CD4-positive, alpha-beta T cell treated with Interferon alpha-2 for 1 hour (primary cell): ENCODE measurements around the gene OR8B12.
A peak's percentile ranks its signal among the peaks of the same experiment; 100 is the strongest.

Experiments used
- DNase-seq, 2 donors: peaks; one replicate each; pipeline ENCODE4 v3.0.0-alpha.2; 2020 to 2022

The OR8B12 gene, protein sequence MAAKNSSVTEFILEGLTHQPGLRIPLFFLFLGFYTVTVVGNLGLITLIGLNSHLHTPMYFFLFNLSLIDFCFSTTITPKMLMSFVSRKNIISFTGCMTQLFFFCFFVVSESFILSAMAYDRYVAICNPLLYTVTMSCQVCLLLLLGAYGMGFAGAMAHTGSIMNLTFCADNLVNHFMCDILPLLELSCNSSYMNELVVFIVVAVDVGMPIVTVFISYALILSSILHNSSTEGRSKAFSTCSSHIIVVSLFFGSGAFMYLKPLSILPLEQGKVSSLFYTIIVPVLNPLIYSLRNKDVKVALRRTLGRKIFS

GRCh38 chr11:124543554-124543953 is at the start of gene OR8B12:
Gene OR8B12, minus strand, starts transcription at chr11:124543654. Its CDS starts 0 bp downstream, at chr11:124543654.
- no peak for DNase-seq

DNA sequence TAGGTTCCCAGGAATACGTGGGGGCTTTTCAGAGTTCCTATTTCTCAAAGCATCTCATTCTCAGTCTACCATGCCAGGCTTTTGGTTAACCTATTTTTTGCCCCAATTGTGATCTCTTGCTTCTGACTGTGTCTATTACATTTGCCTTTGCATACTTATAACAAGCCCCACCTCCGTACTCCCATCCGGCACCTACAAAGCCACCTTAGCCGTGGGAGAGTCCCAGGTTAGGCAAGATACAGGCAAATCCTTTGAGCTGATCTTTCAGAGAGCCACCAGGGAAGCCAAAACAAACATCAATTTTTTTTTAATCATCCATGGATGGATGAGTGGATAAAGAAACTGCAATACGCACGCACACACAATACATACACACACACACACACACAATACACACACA is 49.2 kb upstream of the OR8B12 start:
- DNase-seq: no peak

- no peak for DNase-seq
Measured at GRCh38 chr11:124591430-124591829, 48.0 kb upstream of the OR8B12 start.

DNA sequence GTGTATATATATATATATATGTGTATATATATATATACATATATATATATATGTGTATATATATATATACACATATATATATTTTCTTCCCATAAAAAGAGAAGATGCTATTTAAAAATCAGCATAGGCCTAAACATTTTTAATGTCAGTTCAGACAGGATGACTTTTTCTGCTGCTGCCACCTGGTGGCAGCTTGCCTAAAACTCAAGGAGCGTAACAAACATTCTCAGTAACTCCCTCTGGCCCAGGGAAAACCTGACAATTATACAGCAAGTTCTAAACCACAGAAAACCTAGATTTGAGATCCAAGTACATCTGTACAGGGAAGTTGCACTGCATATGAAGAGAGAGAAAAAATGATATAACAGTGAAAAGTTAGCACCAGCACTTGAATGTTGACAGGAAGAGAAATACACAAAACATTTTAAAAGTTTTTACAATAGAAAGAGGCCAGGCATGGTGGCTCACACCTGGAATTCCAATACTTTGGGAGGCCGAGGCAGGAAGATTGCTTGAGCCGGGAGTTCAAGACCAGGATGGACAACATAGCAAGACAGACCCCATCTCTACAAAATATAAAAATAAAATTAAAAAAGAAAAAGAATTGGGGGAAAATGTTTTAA is 42.9 kb upstream of the OR8B12 start:
- DNase-seq: peak; percentile 20 to 36

DNA sequence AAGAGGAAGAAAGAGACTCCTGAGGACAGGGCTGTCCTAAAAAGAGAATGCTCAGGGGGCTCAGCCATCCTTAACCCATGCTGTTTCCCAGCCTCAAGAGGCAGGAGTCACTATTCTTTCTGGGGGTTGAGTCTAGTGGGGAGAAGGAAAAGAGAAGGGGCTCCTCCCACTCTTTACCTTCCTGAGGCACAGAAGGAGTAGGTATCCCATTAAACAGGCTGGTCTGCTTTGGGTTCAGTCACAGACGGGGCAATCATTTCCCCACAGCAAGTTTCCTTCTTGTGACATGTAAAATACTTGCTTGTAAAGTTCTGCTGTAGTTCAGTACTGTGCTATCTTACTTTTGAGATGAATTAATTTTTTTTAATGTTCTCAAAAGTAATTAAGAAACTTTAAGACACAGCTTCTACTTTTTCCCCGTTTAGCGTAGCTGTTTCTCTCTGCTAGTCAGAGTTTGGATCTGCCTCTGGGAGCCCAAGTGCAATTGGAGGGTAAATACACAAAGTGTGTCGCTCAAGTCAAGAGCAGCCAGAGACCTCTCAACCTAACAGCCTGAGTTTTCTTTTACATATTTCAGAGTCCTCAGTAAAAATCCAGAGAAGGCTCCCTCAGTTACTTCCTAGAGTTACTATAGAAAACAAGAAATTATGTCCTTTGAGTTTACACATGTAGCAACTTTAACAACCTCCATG is 41.4 kb upstream of the OR8B12 start:
- DNase-seq: no peak

DNA sequence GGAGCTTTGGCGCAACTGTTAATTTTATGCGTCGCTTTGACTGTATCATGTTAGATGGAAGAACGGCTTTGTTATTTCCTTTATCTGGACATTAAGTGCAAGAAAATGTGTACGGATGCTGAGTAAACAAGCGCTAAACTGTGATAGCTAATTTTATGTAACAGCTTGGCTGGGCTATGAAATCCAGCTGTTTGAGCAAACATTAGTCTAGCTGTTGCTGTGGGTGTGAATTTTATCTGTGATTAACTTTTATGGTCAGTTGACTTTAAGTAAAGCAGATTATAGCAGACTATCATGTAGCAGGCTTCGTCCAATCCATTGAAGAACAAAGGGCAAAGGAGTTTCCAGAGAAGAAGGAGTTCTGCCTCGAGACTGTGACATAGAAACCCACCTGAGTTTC is 40.3 kb upstream of the OR8B12 start:
- DNase-seq: no peak

DNA sequence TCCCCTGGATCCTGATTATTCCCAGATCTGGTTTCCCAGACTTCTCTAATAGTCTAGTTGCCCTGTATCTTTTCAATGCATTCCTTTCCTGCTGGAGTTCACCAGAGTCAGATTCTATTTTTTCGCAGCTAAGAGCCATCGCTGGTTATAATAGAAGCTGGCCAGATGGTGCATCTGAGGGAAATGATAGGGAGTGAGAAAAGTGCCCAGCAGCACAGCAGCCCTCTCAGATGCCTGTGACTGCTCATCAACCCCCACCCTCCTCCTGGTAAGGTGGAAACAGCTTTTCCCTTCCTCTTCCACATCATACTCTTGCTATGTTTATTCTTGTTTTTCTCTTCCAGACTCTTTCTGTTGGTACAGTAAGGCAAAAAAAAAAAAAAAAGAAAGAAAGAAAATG is 39.1 kb upstream of the OR8B12 start:
- no peak for DNase-seq

DNA sequence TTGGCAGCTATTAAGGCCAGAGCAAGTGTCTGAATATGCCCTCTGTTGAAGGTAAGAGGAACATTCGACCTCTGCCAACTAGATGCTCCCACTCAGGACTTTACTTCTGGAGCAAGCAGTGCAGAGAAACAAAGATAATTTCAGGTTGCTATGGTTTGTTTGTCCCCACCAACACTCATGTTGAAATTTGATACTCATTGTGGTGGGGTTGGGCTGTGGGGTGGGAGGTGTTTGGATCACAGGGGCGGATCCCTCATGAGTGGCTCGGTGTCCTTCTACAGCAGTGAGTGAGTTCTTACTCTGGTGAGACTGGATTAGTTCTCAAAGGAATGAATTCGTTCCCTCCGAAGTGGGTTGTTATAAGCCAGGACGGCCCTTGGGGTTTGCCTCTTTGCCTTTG is 38.4 kb upstream of the OR8B12 start:
- no peak for DNase-seq

DNA sequence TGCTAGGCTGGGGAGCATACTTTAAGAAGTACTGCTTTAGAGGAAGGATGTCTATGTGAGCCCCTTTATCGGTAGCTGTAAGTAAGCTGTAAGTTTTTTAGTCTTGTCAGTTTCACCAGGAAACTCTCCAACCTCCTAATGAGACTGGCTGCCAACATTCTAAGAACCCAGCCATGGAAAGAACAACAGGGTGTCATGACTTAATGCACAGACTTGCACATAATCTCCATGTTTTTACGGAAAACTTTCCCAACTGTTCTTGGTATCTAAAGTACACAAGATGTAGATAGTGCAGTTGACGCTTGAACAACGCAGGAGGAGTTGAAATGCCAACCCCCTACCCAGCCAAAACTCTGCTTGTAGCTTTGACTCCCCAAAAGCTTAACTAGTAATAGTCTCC is 35.3 kb upstream of the OR8B12 start:
- DNase-seq: no peak

DNA sequence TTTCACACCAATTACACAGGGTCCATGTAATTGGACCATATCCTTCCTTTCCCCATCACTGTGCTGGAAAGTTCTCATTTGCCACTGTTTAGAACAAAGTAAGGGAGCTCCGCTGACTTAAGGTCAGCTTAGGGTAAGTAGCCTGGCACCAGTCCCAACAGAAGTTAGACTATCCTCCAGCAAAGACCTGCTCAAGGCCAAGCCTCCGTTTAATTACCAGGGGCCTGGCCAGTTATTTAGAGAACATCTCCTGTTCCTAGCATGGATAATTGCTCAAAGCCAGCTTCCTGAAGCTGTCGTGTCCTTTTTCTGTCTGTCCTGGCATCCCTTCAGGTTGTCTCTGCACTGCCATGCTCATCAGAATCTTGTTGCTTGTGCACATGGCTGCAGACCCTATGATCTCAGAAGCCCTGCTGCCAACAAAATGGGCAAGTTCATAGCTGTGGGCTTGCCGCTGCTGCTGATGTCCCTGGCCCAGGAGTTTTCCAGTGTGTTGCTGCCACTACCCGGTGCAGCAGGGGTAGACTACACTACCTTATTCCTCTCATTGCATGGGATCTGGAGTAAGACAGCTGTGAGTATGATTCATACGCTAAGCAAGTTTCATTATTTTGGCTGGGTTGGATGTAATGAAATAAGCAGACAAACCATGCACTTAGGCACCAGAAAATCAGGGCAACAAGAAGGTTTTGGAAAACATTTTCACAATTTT is 34.4 kb upstream of the OR8B12 start:
- DNase-seq: no peak

GRCh38 chr11:124570160-124570559 is 26.7 kb upstream of the OR8B12 start:
- no peak for DNase-seq

DNA sequence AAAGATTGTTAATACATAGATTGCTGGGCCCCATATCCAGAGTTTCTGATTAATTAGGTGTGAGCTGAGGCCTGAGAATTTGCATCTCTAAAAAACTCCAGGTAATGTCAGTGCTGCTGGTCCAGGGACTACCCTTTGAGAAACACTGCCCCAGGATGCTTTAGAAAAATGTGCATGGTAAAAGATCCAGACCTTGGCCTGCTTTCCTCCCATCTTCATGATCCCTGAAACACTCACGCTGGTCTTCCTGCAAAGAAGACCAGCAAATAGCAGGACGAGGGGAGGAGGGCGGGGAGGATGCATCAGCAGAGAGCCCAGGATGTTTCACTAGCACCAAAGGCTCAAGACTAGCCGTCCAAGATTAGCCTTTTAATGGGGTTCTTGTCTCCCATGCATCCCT is 26.2 kb upstream of the OR8B12 start, which contains the start of gene OR8A1:
TSS of gene OR8A1 (plus strand) at position 301 of the 400 bp plus-strand sequence. CDS start 123 bp downstream, outside the sequence.
- DNase-seq: no peak

- no peak for DNase-seq
Measured at GRCh38 chr11:124556828-124557227, 13.4 kb upstream of the OR8B12 start.

DNA sequence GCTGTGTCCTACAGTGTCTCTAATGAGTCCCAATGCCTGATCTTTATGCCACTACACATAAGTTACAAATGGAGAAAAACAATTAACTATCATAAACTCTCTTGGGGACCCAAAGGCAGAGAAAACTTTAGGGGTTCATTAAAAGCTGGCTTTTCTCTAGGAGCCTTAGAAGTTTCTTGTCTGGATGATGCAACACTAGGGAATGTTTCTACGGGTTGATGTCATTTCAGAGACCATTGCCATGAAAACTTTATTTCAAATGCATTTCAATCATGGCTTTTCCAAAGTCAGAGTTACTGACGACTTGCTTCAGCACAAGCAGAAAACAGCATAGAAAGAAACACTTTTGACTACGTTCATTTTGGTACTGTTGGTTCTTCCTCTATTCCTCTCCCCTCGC is 8.5 kb upstream of the OR8B12 start:
- no peak for DNase-seq

- no peak for DNase-seq
Measured at GRCh38 chr11:124551189-124551588, 7.7 kb upstream of the OR8B12 start.

- no peak for DNase-seq
Measured at GRCh38 chr11:124543145-124543544, 309 bp downstream of the OR8B12 start.

DNA sequence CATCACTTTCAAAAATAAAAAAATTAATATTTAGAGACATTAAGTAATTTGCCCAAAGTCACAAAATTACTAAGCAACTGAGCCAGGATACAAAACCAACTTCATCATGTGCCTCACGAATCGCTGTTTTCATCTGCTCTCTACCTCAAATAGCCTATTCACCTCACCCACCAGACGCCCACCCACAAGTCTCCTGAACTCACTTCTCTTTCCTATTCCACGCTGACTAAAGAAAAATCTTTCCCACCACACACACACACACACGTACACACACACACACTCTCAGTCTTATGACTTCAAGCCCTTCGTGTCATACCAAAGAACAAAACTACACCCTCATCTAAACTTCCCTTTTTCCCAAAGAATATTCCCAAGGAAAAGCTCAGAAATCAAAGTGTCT is 2.2 kb downstream of the OR8B12 start:
- DNase-seq: no peak

- no peak for DNase-seq
Measured at GRCh38 chr11:124538019-124538418, 5.4 kb downstream of the OR8B12 start.

DNA sequence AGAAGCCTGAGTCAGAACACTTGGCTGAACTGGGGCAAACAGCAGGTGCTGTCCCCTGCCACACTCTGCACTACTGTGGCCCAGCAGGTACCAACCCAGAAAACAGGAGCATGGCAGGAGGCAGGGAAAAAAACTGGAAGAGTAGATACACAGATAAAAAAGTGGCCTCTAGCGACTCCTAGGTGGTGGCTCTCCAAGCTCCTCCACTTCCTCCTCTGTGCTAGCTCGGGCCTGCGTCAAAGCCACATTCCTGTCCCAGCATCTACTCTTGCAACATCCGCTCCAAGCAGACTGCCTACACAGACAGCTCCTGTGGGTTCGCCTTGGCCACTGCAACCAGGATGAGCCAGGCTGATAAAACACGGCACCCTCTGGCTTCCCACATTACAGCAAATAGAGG is 6.9 kb downstream of the OR8B12 start:
- DNase-seq: no peak

DNA sequence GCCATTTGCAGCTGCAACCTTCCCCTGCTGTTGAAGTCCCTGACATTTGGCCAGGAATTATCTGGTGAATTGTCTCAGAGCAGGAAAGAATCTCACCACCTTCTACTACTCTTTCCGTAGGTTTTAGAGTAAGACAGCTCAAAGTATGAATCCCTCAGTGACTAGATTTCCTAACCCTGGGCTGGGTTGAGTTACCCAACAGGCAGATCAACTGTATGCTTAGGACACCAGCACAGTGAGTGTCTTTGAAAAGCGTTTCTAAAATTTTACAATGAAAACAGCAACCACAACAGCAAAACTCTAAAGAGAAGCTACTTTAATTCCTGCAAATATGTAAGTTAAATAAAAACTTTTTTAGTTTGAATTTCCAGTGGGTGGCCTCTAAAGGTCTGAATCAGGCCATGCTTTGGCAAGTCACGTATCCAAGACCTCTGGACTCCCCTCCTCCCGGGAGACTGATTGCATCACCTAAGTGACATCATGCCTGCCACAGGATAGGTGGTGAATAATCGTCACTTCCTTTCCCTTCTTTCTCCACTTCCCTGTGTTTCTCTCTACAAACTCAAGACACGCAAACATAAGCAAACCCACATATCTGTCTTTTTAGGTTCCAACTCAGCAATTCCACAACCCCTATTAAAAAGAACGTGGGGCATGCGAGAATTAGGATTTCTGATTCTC is 7.8 kb downstream of the OR8B12 start:
- no peak for DNase-seq

DNA sequence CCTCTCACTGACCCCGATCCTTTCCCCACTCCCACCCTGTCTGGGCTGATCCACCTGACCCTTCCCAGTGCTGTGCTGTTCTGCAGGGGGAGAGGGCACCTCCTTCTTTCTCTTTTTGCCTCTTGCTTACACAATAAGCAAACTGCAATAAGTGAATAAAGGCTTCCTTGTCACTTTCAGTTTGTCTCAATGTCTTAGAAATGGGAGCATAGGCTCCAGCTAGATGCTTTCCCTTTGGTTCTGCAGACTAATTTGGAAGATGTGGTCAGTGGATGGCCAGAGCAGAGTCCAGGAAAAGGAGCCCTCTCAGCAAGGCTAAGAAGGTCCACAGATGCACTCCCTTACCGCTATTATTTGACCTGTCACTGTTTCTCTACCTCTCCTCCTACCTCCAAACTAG is 9.4 kb downstream of the OR8B12 start:
- no peak for DNase-seq

DNA sequence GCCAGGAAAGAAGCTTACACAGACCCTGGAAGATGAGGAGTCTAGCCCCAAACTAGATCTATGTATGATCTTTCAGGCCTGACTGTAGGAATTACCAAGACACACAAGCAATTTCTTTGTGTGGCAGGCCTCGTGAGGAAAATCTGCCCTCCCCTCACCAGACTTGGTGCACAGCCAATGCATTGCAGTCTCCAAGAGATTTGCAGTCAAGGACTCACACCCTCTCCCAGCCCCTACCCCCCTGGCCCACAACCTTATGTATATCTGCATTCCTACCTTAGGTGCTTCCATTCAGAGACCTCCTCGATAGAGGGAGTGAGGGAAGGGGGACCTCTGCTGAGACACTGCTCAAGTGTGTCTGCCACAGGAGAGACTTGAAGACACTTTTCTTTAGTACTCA is 9.8 kb downstream of the OR8B12 start:
- no peak for DNase-seq

DNA sequence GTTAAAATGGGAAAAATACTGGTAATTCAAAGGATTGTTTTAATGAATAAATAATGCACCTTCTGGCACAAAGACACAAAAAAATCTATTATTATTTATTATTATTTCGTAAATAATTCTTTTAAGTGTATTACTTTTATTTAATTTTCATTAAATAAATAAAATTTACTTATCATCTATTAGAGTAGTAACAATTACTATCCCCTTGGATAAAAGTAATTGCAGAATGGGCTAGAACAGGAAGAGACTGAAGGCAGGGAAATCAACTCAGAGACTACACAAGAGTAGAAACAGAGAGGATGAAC is 23.0 kb downstream of the OR8B12 start:
- DNase-seq: no peak
